Bronchus fibroblast of lung (primary cell): Measurements from ENCODE around the gene LSM10. TPM values are rescaled to one million over a fixed set of nuclear protein-coding genes. Genes with fewer than 3 reads are reported as not detected.

Source experiments
- total RNA-seq: library from RNA; depleted of rRNA; stranded (reverse); fragments of >200 nt; gene quantifications from 2 replicates; pipeline ENCODE4 v1.2.3, GENCODE V29; 2015

Gene LSM10
- total RNA-seq = 48.8 and 59.3 TPM in 2 replicates

GRCh38 chr1:36397378-36398230 is at the start of gene LSM10:
Gene LSM10, minus strand, starts transcription at chr1:36397908. Its CDS starts 3,779 bp downstream, at chr1:36394129.

GRCh38 chr1:36385410-36386264 is 12.1 kb downstream of the LSM10 start, which contains the start of gene STK40:
Gene STK40, minus strand, starts transcription at chr1:36385924. Its CDS starts 24,592 bp downstream, at chr1:36361332.

Other genes with a start within 250 kb of the LSM10 start
- gene TRAPPC3, start 248.4 kb downstream of the LSM10 start, total RNA-seq = 80.0 and 95.3 TPM in 2 replicates
- gene MAP7D1, start 241.7 kb downstream of the LSM10 start, total RNA-seq = 192 and 199 TPM in 2 replicates
- 83.1 and 103 TPM in 2 replicates for gene THRAP3, start 173.5 kb downstream of the LSM10 start, total RNA-seq
- 1.3 and 1.8 TPM in 2 replicates for gene SH3D21, start 91.5 kb downstream of the LSM10 start, total RNA-seq
- 319 and 343 TPM in 2 replicates for gene EVA1B, start 74.3 kb downstream of the LSM10 start, total RNA-seq
- gene STK40, start 12.0 kb downstream of the LSM10 start, total RNA-seq = 19.6 and 23.9 TPM in 2 replicates
- 9.8 and 10.1 TPM in 2 replicates for gene OSCP1, start 52.5 kb upstream of the LSM10 start, total RNA-seq
- gene MRPS15, start 66.5 kb upstream of the LSM10 start, total RNA-seq = 175 and 183 TPM in 2 replicates
- gene CSF3R, start 85.0 kb upstream of the LSM10 start, total RNA-seq = not detected in 2 replicates